C4-2B (cell line): ENCODE results near the gene DHRS3.

ENCODE experiments used
- H3K27ac ChIP-seq: fragments of 450-650 bp; 2 replicates; pipeline ENCODE4 v1.5.1; 2017
- ZFX ChIP-seq: fragments of 450-650 bp; IDR thresholded peaks from 2 replicates; pipeline ENCODE4 v1.6.1; 2017
- TF ChIP-seq, protein P1 (sequence below): fragments of 450-650 bp; conservative IDR thresholded peaks from 2 replicates; pipeline ENCODE4 v1.5.1; 2017; ENCODE audit warnings: mild to moderate bottlenecking

Gene DHRS3

DNA sequence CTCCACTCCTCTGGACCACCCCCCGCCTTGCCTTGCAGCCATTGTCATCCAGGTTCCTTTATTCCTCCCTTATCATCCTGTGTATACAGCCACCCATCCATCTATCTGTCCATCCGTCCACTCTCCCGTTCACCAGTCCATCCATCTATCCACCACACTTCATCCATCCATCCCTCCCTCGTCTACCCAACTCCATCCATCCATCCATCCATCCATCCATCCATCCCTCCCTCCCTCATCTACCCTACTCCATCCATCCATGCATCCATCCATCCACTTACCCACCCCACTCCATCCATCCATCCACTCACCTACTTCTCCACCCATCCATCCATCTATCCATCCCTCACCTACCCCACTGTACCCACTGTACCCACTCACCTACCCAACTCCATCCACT, 35.4 kb downstream of the DHRS3 start:
- TF ChIP-seq, protein P1, sequence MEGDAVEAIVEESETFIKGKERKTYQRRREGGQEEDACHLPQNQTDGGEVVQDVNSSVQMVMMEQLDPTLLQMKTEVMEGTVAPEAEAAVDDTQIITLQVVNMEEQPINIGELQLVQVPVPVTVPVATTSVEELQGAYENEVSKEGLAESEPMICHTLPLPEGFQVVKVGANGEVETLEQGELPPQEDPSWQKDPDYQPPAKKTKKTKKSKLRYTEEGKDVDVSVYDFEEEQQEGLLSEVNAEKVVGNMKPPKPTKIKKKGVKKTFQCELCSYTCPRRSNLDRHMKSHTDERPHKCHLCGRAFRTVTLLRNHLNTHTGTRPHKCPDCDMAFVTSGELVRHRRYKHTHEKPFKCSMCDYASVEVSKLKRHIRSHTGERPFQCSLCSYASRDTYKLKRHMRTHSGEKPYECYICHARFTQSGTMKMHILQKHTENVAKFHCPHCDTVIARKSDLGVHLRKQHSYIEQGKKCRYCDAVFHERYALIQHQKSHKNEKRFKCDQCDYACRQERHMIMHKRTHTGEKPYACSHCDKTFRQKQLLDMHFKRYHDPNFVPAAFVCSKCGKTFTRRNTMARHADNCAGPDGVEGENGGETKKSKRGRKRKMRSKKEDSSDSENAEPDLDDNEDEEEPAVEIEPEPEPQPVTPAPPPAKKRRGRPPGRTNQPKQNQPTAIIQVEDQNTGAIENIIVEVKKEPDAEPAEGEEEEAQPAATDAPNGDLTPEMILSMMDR = no peak
- no peak for TF ChIP-seq ZFX
- no peak overlapping the region for H3K27ac ChIP-seq

DNA sequence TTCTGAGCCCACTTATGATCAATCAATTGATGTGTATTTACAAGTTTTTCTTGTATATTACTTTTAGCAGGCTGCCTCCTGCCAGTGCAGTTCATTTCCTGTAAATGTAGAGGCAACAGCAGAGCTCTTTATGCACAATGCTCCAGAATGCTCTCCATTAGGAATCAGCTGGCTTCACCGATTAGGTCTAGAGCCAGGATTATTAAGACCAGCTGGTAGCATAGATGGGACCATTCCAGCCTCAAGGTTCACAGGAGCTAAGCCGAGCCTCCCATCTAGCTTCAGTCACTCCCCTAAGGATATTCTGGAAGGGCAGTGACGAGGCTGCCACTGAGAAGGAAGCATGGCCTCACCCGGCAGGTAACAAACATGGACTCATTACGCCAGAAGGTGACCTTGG, 36.8 kb downstream of the DHRS3 start:
- H3K27ac ChIP-seq = no peak overlapping the region
- TF ChIP-seq ZFX = no peak
- TF ChIP-seq, protein P1 = no peak

DNA sequence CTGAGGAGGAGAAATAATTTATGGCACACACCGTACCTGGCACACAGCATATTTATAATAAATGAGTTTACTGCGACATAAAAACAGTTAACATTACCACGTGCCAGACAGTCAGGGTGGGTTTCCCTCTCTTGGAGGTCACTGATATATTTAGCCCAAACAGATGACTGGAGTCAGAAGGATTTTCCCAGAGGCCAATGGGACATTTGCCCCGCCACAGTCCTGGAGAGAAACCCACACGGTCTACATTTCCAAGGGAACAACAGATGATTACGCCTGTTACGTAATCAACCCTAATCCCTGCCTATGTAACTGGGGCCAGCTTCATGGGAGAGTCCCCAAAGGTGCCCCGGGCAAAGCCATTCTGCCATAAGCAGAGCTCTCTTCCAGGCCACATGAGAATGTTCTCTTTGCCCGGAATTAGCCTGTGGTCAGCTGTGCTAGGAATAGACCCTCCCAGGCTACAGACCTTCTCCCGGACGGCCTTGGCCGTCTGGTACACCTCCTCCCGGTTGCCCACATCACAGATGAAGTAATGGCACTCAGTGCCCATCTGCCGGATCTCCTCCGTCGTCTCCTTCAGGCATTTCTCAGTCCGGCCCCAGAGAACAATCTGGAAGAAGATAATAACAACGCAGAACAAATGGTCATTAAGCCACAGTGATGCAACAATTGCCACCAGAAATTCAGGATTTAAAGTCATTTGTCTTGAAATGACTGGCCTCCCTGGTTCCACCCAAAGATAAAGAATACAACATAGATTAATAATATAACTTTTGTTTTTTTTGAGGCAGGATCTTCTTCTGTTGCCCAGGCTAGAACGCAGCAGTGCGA, 37.7 kb downstream of the DHRS3 start:
- H3K27ac ChIP-seq = no peak overlapping the region
- no peak for TF ChIP-seq ZFX
- TF ChIP-seq, protein P1 = no peak

DNA sequence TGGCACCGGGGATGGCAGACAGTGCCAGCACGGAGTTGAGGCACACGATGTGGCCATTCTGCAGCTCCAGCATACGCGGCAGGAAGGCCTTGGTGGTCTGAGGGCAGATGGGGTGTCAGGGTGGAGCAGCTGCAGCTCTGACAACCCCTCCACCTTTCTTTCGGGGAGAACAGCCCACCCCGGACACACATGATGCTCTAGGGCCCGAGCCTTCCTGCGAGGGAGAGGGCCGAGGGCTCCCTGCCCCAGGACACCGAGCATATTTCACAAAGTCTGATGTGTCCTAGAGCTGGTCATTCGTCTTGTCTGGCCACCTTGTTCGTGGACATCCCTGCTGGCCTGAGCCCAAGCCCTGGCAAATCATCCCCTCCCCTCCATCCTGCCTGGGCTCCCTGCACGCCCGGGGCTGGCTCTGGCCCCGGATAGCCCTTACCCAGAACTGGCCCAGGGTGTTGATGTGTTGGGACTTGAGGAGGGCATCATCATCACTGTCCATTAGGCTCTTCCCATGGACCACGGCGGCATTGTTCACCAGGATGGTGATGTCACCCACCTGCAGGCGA, 39.1 kb downstream of the DHRS3 start:
- TF ChIP-seq ZFX = no peak
- TF ChIP-seq, protein P1 = no peak
- no peak overlapping the region for H3K27ac ChIP-seq

DNA sequence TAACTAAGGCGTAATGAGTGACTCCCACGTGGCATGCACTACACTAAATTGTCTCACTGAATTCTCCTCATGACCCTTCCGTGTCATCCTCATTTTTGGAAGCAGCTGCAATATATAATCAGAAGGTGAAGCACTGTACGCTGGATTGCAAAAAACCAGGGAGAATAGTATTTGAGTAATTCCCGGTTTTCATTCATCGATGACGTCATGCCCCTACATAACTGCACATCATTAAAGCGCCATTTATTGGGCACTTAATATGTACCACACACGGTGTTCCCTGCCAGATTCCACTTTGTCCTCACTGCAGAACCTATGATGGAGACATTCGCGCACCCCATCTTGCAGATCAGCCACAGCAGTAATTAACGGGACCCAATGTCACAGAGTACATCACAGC, 41.0 kb downstream of the DHRS3 start:
- H3K27ac ChIP-seq = no peak overlapping the region
- no peak for TF ChIP-seq ZFX
- TF ChIP-seq, protein P1 = no peak

DNA sequence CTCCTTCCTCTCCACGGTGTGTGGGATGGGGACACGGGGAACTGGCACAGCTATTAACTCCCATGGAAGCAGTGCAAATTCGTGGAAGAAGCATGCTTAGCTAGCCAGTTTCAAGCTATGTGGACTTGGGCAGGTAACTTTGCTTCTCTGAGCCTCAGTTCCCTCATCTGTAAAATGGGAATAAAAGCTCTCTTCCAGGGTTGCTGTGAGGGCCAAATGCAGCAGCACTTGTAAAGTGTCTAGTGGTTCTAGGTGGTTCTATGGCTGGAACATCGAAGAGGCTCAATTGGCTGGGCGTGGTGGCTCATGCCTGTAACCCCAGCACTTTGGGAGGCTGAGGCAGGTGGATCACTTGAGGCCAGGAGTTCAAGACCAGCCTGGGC, 43.3 kb downstream of the DHRS3 start:
- no peak overlapping the region for H3K27ac ChIP-seq
- TF ChIP-seq ZFX = no peak
- TF ChIP-seq, protein P1 = no peak

DNA sequence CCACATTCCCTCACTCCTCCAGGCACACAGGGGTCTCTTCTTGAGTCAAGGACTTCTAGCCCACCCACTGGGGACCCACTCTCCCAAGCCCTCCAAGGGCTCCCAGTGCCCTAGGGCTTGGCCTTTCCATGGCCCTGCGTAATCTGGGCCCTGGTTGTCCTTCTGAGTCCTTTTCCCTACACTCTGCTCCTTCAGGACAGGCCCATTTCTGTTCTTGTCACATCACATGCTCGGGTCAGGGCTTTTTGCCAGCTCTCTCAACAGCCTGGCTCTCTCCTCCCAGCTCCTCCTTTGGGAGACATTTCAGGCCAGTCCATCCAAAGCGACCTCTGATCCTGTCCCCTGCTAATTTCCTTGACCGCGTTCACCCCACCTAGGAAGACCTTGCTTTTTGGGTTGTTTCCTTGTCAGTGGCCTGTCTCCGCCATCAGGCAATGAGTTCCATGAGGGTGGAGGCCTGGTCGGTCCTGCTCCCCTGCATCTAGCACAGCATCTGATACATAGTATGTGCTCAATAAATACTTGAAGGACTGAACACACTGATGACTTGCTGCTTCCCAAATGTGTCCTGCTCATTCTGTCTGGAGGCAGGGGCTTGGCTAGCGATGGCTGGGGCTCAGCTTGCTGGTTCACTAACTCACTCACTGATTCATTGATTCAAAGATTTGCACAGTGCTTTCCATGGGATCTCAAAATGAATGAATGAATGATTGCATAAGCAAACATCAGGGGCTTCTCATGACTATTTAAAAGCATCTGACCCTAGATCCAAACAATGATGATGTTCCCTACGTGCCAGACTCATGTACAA, 44.8 kb downstream of the DHRS3 start:
- TF ChIP-seq, protein P1 = no peak
- no peak for TF ChIP-seq ZFX
- no peak overlapping the region for H3K27ac ChIP-seq
